Progenitor cell of endocrine pancreas (in vitro differentiated cells): ENCODE results near the gene ABCF1. TPM values are rescaled to one million over a fixed set of nuclear protein-coding genes. Genes with fewer than 3 reads are reported as not detected.

Experiments used
- DNase-seq: peaks from one replicate; pipeline ENCODE4 v3.0.0; 2021; ENCODE audit warnings: low spot score; ENCODE audit not compliant: unreplicated experiment
- H3K27ac Mint-ChIP-seq: 2 replicates; pipeline ENCODE4 v1.8.0; 2021; ENCODE audit warnings: mild to moderate bottlenecking, moderate library complexity, mixed read lengths
- H3K27me3 Mint-ChIP-seq: 2 replicates; pipeline ENCODE4 v1.8.0; 2021; ENCODE audit warnings: mixed read lengths
- H3K36me3 Mint-ChIP-seq: 2 replicates; pipeline ENCODE4 v1.8.0; 2022; ENCODE audit warnings: mixed read lengths; ENCODE audit not compliant: insufficient read depth
- H3K4me1 Mint-ChIP-seq: 2 replicates; pipeline ENCODE4 v1.8.0; 2021; ENCODE audit warnings: low read depth, mixed read lengths
- H3K4me3 Mint-ChIP-seq: 2 replicates; pipeline ENCODE4 v1.8.0; 2021; ENCODE audit warnings: low read depth, mild to moderate bottlenecking, moderate library complexity, mixed read lengths
- H3K9me3 Mint-ChIP-seq: 2 replicates; pipeline ENCODE4 v1.8.0; 2021; ENCODE audit warnings: low read depth, mixed read lengths
- total RNA-seq: library from RNA; stranded (reverse); gene quantifications from 2 replicates; pipeline ENCODE4 v1.2.1, GENCODE V29; 2021
- TF ChIP-seq, protein P1 (sequence below): fragments of 200-600 bp; sonication (generic); IDR thresholded peaks from one replicate; pipeline ENCODE4 v1.5.0; 2021; ENCODE audit warnings: antibody characterized with exemption, mild to moderate bottlenecking; ENCODE audit not compliant: unreplicated experiment

The ABCF1 gene
- total RNA-seq, 1 donor from 2014 or later = 72.0 TPM

GRCh38 chr6:30555816-30556065 lies 15.5 kb upstream of the ABCF1 start:
- Mint-ChIP-seq H3K4me3 (peak overlapping the region; percentile 96), H3K4me1 (peaks cover 20% of the 10 kb centered on the region), H3K36me3 (peaks cover 15% of the 10 kb centered on the region), H3K27ac (peak overlapping the region; percentile 99), H3K27me3 (no peaks in the 10 kb centered on the region), H3K9me3 (no peaks in the 10 kb centered on the region)
- TF ChIP-seq, protein P1, sequence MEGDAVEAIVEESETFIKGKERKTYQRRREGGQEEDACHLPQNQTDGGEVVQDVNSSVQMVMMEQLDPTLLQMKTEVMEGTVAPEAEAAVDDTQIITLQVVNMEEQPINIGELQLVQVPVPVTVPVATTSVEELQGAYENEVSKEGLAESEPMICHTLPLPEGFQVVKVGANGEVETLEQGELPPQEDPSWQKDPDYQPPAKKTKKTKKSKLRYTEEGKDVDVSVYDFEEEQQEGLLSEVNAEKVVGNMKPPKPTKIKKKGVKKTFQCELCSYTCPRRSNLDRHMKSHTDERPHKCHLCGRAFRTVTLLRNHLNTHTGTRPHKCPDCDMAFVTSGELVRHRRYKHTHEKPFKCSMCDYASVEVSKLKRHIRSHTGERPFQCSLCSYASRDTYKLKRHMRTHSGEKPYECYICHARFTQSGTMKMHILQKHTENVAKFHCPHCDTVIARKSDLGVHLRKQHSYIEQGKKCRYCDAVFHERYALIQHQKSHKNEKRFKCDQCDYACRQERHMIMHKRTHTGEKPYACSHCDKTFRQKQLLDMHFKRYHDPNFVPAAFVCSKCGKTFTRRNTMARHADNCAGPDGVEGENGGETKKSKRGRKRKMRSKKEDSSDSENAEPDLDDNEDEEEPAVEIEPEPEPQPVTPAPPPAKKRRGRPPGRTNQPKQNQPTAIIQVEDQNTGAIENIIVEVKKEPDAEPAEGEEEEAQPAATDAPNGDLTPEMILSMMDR = no peak
- no peak for DNase-seq

DNA sequence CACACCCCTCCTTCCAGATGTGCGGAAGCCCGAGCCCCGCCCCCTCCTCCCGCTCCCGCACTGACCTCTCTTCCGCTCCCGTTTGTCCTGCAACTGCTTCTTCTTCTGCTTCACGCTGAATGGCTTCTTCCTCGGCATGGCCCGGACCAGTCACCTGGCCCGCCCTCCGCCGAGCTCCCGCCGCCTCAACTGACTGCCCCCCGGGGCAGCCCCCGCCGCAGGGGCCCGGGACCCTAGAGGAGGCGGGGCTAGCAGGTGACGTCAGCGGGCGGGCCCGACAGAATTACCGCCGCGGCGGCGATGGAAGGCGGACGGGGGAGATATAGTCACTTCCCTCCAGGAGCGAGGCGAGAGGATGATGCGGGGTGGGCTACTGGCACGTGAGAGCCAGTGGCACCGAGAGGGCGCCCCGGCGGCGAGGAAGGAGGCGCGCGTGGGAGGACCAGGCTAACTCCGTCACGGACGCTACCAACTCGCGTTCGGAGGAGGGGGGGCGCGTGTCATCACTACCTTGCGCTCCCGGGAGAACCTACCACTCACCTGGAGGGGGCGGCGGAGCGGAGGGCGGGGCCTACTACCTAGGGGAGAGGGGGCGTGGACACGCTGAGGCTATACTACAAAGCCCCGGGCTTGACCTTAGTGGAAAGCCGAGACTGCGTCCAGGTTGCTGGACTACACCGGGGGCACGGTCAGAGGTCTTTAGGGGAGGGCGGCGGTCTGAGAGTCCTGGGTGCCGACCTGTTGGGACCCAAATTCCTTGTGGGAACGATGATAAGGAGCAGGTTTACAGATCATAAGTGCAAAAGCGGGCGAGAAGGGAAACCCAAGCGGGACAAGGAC lies 15.0 kb upstream of the ABCF1 start, which contains the start of gene GNL1:
Gene GNL1 (minus strand): TSS at position 424 of the 840 bp plus-strand sequence. CDS start 286 bp downstream, at position 138.
- H3K4me1 Mint-ChIP-seq = peaks cover 20% of the 10 kb centered on the region
- H3K27ac Mint-ChIP-seq = peak within 1 kb of the TSS; percentile 99
- H3K9me3 Mint-ChIP-seq = no peaks in the 10 kb centered on the region
- peaks cover 12% of the 10 kb centered on the region for H3K36me3 Mint-ChIP-seq
- peak; percentile 96 for DNase-seq
- H3K4me3 Mint-ChIP-seq = peak within 1 kb of the TSS; percentile 96
- H3K27me3 Mint-ChIP-seq = no peaks in the 10 kb centered on the region
- TF ChIP-seq, protein P1 = no peak

DNA sequence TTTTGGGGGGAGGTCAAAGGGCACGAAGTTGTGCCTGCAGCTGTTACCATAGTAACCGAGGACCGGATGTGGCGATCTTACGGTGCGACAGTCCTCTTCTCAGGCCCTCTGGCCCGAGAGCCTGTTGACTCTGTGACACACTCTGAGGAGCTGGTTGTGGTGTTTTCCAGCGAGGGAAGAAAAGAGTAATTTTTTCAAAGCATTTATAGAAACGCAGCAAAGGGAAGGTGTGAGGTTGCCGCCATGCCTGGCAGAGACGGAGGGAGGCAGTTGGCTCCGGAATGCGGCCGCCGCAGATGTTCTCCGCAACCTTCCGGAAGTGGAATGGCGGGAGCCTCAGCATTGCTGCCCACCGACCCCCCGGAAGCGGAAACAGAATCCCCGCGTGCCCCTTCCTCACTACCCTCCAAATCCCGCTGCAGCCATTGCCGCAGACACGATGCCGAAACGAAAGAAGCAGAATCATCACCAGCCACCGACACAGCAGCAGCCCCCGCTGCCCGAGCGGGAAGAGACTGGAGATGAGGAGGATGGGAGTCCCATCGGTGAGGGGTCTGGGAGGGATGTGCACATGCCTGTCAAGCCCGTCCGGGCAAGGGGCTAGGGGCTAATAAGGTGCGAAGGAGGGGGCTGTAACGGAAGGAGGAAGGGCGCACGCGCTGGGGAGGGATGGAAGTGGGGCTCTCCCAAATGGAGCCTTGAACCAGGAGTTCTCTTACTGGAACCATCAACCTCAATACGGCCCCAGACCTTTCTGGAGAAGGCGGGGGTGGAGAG lies 14.1 kb upstream of the ABCF1 start, which contains the start of gene PRR3:
Gene PRR3 (plus strand): TSS at position 390 of the 777 bp plus-strand sequence. CDS start 50 bp downstream, at position 440.
- Mint-ChIP-seq H3K27ac (peak within 1 kb of the TSS; percentile 99), H3K4me3 (peak within 1 kb of the TSS; percentile 96), H3K36me3 (peaks cover 10% of the 10 kb centered on the region)

DNA sequence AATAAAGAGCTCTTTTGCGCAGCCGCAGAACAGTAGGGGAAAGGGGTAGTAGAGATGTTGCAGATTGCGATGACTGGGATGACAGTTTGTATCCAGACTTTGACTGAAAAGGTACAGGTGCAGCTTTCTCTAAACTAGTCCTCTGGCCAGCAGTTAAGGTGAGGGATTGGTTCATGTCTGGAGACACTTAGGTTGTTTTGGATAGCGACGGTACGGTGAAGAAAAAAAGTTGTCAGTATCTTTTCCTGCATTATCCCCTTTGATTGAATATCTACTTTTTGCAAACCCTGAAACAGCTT lies 13.6 kb upstream of the ABCF1 start:
- Mint-ChIP-seq H3K27ac (peak overlapping the region; percentile 99), H3K36me3 (peaks cover 10% of the 10 kb centered on the region), H3K4me1 (peaks cover 20% of the 10 kb centered on the region), H3K27me3 (no peaks in the 10 kb centered on the region), H3K9me3 (no peaks in the 10 kb centered on the region), H3K4me3 (peak overlapping the region; percentile 96)
- TF ChIP-seq, protein P1 = no peak
- DNase-seq = no peak

More for the DNA sequence above, 14.1 kb upstream of the ABCF1 start, which contains the start of gene PRR3:
- Mint-ChIP-seq H3K27me3 (no peaks in the 10 kb centered on the region), H3K9me3 (no peaks in the 10 kb centered on the region), H3K4me1 (peaks cover 20% of the 10 kb centered on the region)
- TF ChIP-seq, protein P1 = no peak
- DNase-seq = peak; percentile 63

DNA sequence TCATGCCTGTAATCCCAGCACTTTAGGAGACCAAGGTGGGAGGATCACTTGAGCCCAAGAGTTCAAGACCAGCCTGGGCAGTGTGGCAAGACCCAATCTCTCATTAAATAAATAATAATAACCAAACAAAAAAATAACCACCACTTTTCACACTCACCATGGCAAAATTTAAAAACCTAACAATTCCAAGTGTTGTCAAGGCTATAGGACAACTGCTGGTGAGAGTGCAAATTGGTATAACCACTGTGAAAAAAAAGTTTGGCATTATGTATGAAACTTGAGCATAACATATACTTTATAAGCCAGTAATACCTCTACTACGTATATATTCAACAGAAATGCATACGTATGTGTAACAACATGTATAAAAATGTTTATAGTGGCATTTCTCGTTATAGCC lies 10.3 kb upstream of the ABCF1 start:
- H3K9me3 Mint-ChIP-seq = no peaks in the 10 kb centered on the region
- no peak for DNase-seq
- peaks cover 14% of the 10 kb centered on the region for H3K4me1 Mint-ChIP-seq
- no peak overlapping the region for H3K27ac Mint-ChIP-seq
- TF ChIP-seq, protein P1 = no peak
- peaks cover 11% of the 10 kb centered on the region for H3K36me3 Mint-ChIP-seq
- no peaks in the 10 kb centered on the region for H3K27me3 Mint-ChIP-seq
- no peak overlapping the region for H3K4me3 Mint-ChIP-seq
